Nephron progenitor cell (in vitro differentiated cells): ENCODE measurements around the gene WNT11.

Source experiments
- DNase-seq: peaks from one replicate; pipeline ENCODE4 v3.0.0; 2021
- H3K27ac Mint-ChIP-seq: 2 replicates; pipeline ENCODE4 v1.8.0; 2021; ENCODE audit warnings: mild to moderate bottlenecking, moderate library complexity, mixed read lengths
- H3K27me3 Mint-ChIP-seq: 2 replicates; pipeline ENCODE4 v1.8.0; 2021; ENCODE audit warnings: mild to moderate bottlenecking, low read depth, mixed read lengths; ENCODE audit not compliant: poor library complexity
- H3K36me3 Mint-ChIP-seq: 2 replicates; pipeline ENCODE4 v1.8.0; 2021; ENCODE audit warnings: low read depth, mixed read lengths
- H3K4me1 Mint-ChIP-seq: 2 replicates; pipeline ENCODE4 v1.8.0; 2021; ENCODE audit warnings: mixed read lengths
- H3K4me3 Mint-ChIP-seq: 2 replicates; pipeline ENCODE4 v1.8.0; 2021; ENCODE audit warnings: mild to moderate bottlenecking, moderate library complexity, mixed read lengths
- H3K9me3 Mint-ChIP-seq: 2 replicates; pipeline ENCODE4 v1.8.0; 2021; ENCODE audit warnings: mild to moderate bottlenecking, moderate library complexity, mixed read lengths
- CTCF ChIP-seq: fragments of 200-600 bp; sonication (generic); IDR thresholded peaks from 2 replicates; pipeline ENCODE4 v1.5.0; 2021; ENCODE audit warnings: antibody characterized with exemption

Gene WNT11

GRCh38 chr11:76221365-76221764 lies 15.1 kb upstream of the WNT11 start:
- no peaks in the 10 kb centered on the region for H3K9me3 Mint-ChIP-seq
- DNase-seq: no peak

GRCh38 chr11:76219243-76219642 lies 12.9 kb upstream of the WNT11 start:
- peaks cover 45% of the 10 kb centered on the region for H3K4me1 Mint-ChIP-seq
- H3K27ac Mint-ChIP-seq: no peak overlapping the region
- H3K36me3 Mint-ChIP-seq: no peaks in the 10 kb centered on the region
- DNase-seq: no peak
- no peak for TF ChIP-seq CTCF
- H3K4me3 Mint-ChIP-seq: no peak overlapping the region
- H3K9me3 Mint-ChIP-seq: no peaks in the 10 kb centered on the region
- peaks cover 38% of the 10 kb centered on the region for H3K27me3 Mint-ChIP-seq

More at GRCh38 chr11:76221365-76221764, 15.1 kb upstream of the WNT11 start:
- no peak for TF ChIP-seq CTCF
- Mint-ChIP-seq H3K27ac (no peak overlapping the region), H3K4me3 (no peak overlapping the region), H3K36me3 (no peaks in the 10 kb centered on the region), H3K27me3 (peaks cover 30% of the 10 kb centered on the region), H3K4me1 (peaks cover 46% of the 10 kb centered on the region)

- H3K27ac Mint-ChIP-seq: no peak overlapping the region
- no peak for DNase-seq
- H3K36me3 Mint-ChIP-seq: no peaks in the 10 kb centered on the region
- no peaks in the 10 kb centered on the region for H3K9me3 Mint-ChIP-seq
- H3K4me3 Mint-ChIP-seq: no peak overlapping the region
- TF ChIP-seq CTCF: no peak
- H3K27me3 Mint-ChIP-seq: peaks cover 40% of the 10 kb centered on the region
- peaks cover 45% of the 10 kb centered on the region for H3K4me1 Mint-ChIP-seq
These were observed 12.3 kb upstream of the WNT11 start for GRCh38 chr11:76218449-76219178.

GRCh38 chr11:76217653-76218160 lies 11.4 kb upstream of the WNT11 start:
- Mint-ChIP-seq H3K9me3 (no peaks in the 10 kb centered on the region), H3K36me3 (no peaks in the 10 kb centered on the region), H3K27me3 (peaks cover 44% of the 10 kb centered on the region), H3K4me1 (peaks cover 45% of the 10 kb centered on the region), H3K27ac (no peak overlapping the region), H3K4me3 (no peak overlapping the region)
- DNase-seq: no peak
- no peak for TF ChIP-seq CTCF

GRCh38 chr11:76216536-76217325 lies 10.4 kb upstream of the WNT11 start:
- no peak overlapping the region for H3K4me3 Mint-ChIP-seq
- DNase-seq: peak; percentile 47
- H3K36me3 Mint-ChIP-seq: no peaks in the 10 kb centered on the region
- H3K9me3 Mint-ChIP-seq: no peaks in the 10 kb centered on the region
- TF ChIP-seq CTCF: no peak
- H3K27me3 Mint-ChIP-seq: peaks cover 47% of the 10 kb centered on the region
- H3K27ac Mint-ChIP-seq: no peak overlapping the region
- H3K4me1 Mint-ChIP-seq: peaks cover 45% of the 10 kb centered on the region
